Smooth muscle cell of the brain vasculature (primary cell): ENCODE results near the gene GALNT11.

Experiments
- DNase-seq: peaks from one replicate; pipeline ENCODE4 v3.0.0-alpha.2; 2012; ENCODE audit warnings: low read depth, low spot score

Gene GALNT11

GRCh38 chr7:152148706-152149105 is 123.2 kb downstream of the GALNT11 start:
- no peak for DNase-seq

GRCh38 chr7:152149363-152149762 is 123.9 kb downstream of the GALNT11 start:
- DNase-seq, result no peak

GRCh38 chr7:152152267-152152666 is 126.8 kb downstream of the GALNT11 start:
- no peak for DNase-seq

GRCh38 chr7:152158801-152159587 is 133.5 kb downstream of the GALNT11 start:
- DNase-seq, result no peak

- no peak for DNase-seq
These were observed 135.7 kb downstream of the GALNT11 start for GRCh38 chr7:152161171-152161570.

GRCh38 chr7:152162287-152162686 is 136.8 kb downstream of the GALNT11 start:
- no peak for DNase-seq
